T-helper 17 cell (primary cell): ENCODE data around the gene CCDC85A. TPM values are rescaled to one million over a fixed set of nuclear protein-coding genes. Genes with fewer than 3 reads are reported as not detected.

Source experiments
- ATAC-seq: fragments of 150-1000 bp; cut with Tn5 transposase; 2 replicates; pipeline ENCODE4 v1.10.0; 2021; ENCODE audit warnings: mild to moderate bottlenecking, moderate library complexity
- DNase-seq, 3 donors: peaks; one replicate each; pipeline versions ENCODE4 v3.0.0 to v3.0.0-alpha.2; 2020 to 2021
- H3K9me3 ChIP-seq: one replicate; pipeline ENCODE4 v1.7.0; 2013; ENCODE audit warnings: low read length, mild to moderate bottlenecking; ENCODE audit not compliant: control insufficient read depth, poor library complexity, severe bottlenecking
- H3K27ac Mint-ChIP-seq: one replicate; pipeline ENCODE4 v1.8.0; 2022; ENCODE audit warnings: mild to moderate bottlenecking, moderate library complexity, mixed read lengths
- H3K27me3 Mint-ChIP-seq: one replicate; pipeline ENCODE4 v1.8.0; 2022; ENCODE audit warnings: mixed read lengths
- H3K36me3 Mint-ChIP-seq: one replicate; pipeline ENCODE4 v1.8.0; 2022; ENCODE audit warnings: low read depth, mixed read lengths
- H3K4me1 Mint-ChIP-seq: one replicate; pipeline ENCODE4 v1.8.0; 2022; ENCODE audit warnings: mild to moderate bottlenecking, mixed read lengths
- H3K4me3 Mint-ChIP-seq: one replicate; pipeline ENCODE4 v1.8.0; 2022; ENCODE audit warnings: mild to moderate bottlenecking, moderate library complexity, mixed read lengths
- total RNA-seq, 4 donors: library from RNA in 2 of 4; stranded (reverse) in 2 of 4; gene quantifications; one replicate each; pipeline ENCODE4 v1.2.3 and lab custom pipeline; 2022 to 2026

CCDC85A gene
- total RNA-seq, 2 donors from 2014 or later, result not detected

DNA sequence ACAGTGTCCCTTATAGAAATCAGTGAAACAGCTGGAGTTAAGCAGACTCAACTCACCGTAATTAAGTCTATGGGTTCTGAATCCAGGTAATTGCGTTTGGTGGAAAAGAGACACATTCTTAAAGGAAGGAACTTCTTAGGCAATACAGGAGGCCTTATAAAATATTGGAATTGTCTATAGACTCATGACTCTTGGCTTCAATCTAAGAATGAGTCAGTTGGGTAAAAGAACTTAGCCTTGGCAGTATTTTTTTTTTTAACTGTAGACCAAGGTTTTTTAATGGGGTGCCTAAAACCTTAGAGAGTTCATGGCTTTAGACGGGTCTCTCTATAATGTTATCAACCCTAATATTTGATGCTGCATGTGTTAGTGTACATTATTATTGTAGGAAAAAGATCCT lies 47.6 kb downstream of the CCDC85A start:
- no peaks in the 10 kb centered on the region for H3K4me1 Mint-ChIP-seq
- DNase-seq (no peak), ATAC-seq (no peak)
- H3K4me3 Mint-ChIP-seq, result no peak overlapping the region
- H3K27ac Mint-ChIP-seq, result no peak overlapping the region
- no peaks in the 10 kb centered on the region for H3K9me3 ChIP-seq
- H3K36me3 Mint-ChIP-seq, result no peaks in the 10 kb centered on the region
- no peaks in the 10 kb centered on the region for H3K27me3 Mint-ChIP-seq

DNA sequence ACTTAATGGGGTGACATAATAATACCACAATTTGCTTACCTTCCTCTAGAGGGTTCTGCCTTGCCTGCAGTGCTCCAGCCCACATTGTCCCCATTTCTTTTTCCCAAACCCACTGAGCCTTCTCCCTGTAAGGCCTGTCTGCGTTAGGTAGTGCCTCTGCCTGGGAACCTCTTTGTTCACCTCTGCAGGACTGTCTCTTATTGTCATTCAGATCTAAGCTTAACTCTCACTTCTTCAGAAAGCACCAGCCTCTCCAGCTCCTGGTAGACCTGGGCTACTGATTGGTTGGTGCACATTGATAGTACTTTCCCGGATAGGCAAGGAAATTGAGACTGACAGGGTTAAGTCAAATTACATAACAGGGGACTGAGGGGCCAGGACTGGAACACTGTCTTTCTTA lies 49.1 kb downstream of the CCDC85A start:
- Mint-ChIP-seq H3K36me3 (no peaks in the 10 kb centered on the region), H3K4me1 (no peaks in the 10 kb centered on the region), H3K27me3 (no peaks in the 10 kb centered on the region), H3K27ac (no peak overlapping the region), H3K4me3 (no peak overlapping the region)
- no peak for ATAC-seq
- no peaks in the 10 kb centered on the region for H3K9me3 ChIP-seq
- DNase-seq, result no peak

DNA sequence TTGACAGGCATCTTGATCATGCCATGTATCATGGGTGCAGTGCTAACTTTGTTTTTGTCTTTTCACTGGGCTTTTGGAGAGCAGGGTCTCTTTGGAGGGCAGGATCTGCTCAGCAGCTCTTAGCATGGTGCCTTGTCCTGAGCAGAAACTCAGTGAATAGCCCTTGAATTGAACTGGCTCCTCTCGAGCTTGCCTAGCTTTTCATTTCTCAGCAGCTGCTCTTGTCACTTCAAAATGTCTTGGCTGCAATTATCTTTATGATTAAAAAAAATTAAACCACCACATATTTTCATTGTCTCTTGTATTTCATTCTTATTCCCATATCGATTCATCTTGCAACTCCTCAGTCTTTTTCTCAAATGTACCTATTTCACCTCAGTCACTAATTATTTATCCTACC lies 50.5 kb downstream of the CCDC85A start:
- Mint-ChIP-seq H3K36me3 (no peaks in the 10 kb centered on the region), H3K4me1 (no peaks in the 10 kb centered on the region), H3K27ac (no peak overlapping the region), H3K4me3 (no peak overlapping the region), H3K27me3 (no peaks in the 10 kb centered on the region)
- DNase-seq (no peak), ATAC-seq (no peak)
- no peaks in the 10 kb centered on the region for H3K9me3 ChIP-seq

DNA sequence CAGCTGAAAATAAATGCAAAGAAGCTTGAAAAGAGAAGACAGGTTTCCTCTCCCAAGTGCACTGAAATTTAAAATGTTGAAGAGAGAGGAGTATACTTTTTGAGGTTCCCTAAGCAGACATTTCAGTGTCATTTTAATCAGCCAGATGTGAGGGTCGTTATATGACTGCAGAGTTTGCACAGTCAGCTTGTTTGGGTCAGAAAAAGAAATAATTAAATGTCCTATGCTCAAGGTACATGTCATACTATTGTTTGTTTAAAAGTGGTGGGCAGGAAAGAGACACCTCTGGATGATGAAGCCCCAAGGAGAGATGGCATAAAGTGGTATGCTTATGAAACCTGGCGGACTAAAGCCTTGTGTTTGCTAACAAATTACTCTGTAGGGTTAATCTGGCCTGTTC lies 55.2 kb downstream of the CCDC85A start:
- ATAC-seq (no peak), DNase-seq (no peak)
- Mint-ChIP-seq H3K4me3 (no peak overlapping the region), H3K27ac (no peak overlapping the region), H3K36me3 (no peaks in the 10 kb centered on the region), H3K27me3 (no peaks in the 10 kb centered on the region), H3K4me1 (no peaks in the 10 kb centered on the region)
- no peaks in the 10 kb centered on the region for H3K9me3 ChIP-seq

DNA sequence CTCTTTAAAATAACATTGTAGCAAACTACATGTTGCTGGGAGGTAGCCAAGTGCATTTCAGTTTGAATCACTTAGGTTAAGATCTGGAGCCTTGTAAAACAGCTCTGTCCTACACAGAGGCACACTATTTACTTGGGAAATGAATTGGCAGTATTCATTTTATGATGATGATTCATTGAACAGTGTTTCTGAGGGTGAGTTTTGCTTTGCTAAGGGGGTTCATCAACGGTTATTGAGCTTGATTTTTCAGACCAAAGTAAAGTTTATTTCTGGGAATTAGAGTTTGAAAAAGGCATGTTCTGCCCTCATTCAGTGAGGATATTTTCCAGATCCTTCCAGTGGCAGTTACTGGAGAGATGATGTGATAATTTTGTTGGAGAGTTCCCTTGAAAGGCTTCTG lies 55.6 kb downstream of the CCDC85A start:
- ATAC-seq (no peak), DNase-seq (no peak)
- no peak overlapping the region for H3K27ac Mint-ChIP-seq
- H3K9me3 ChIP-seq, result no peaks in the 10 kb centered on the region
- H3K27me3 Mint-ChIP-seq, result no peaks in the 10 kb centered on the region
- no peak overlapping the region for H3K4me3 Mint-ChIP-seq
- H3K4me1 Mint-ChIP-seq, result no peaks in the 10 kb centered on the region
- H3K36me3 Mint-ChIP-seq, result no peaks in the 10 kb centered on the region

DNA sequence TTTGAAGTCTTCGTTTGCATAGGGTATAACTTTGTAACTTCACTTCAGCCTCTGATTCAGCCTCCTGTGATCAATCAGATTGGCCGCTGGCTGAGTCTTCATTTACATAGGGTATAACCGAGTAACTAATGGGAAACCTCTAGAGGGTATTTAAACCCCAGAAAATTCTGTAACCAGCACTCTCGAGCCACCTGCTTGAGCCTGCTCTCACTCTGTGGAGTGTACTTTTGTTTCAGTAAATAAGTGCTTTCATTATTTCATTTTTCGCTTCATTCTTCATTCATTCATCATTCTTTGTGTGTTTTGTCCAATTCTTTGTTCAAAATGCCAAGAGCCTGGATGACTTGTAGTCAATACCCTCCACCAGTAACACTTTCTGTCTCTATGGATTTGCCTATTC lies 56.4 kb downstream of the CCDC85A start:
- ATAC-seq (no peak), DNase-seq (no peak)
- Mint-ChIP-seq H3K27me3 (no peaks in the 10 kb centered on the region), H3K27ac (no peak overlapping the region), H3K4me3 (no peak overlapping the region), H3K36me3 (no peaks in the 10 kb centered on the region), H3K4me1 (no peaks in the 10 kb centered on the region)
- no peaks in the 10 kb centered on the region for H3K9me3 ChIP-seq

DNA sequence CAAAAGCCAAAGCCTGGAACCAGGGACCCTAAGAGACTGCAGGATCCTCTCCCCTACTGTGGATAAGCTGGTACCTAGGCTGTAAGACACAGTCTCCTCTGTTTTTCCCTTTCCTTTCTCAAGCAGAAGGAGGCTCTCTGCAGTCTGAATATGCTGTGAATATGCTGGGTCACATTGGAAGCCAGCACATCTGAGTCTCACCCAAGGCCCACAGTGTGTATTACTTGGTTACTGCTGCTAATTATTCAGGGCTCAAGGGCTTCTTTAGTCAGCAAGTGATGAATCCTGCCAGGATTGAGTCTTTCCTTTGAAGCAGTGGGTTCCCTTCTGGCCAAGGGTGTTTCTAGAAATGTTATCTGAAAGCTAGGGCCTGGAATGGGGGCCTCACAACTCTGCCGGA lies 60.7 kb downstream of the CCDC85A start:
- H3K27me3 Mint-ChIP-seq, result no peaks in the 10 kb centered on the region
- H3K4me1 Mint-ChIP-seq, result no peaks in the 10 kb centered on the region

DNA sequence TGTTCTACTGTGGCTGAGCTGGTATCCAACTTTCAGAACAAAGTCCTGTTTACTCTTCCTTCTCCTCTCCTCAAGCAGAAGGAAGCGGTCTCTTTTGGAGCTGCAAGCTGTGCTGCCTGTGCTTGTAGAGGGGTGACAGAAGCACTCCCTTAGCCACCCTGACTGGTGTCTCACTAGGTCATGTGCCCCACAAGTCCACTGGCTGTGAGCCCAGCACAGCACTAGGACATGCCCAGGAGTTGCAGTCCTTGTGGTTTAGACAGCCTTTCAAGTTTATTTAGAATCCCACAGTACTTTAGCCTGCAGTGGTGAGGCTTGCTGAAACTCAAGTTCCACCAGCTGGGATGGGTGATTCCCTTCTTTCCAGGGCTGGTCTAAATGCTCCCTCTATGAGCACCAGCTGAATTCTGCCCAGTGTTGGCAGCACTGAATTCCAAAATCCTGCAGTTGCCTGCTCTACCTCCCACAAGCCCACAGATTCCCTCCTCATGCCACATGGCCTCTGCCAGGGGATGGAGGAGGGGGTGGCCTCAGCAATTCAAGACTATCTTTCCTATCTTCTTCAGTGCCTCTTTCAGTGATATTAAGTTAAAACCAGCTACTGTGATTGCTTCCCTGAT lies 61.2 kb downstream of the CCDC85A start:
- Mint-ChIP-seq H3K4me1 (no peaks in the 10 kb centered on the region), H3K27me3 (no peaks in the 10 kb centered on the region)
- ATAC-seq, result no peak

More for the DNA sequence above, 60.7 kb downstream of the CCDC85A start:
- ATAC-seq (no peak), DNase-seq (no peak)
- Mint-ChIP-seq H3K36me3 (no peaks in the 10 kb centered on the region), H3K27ac (no peak overlapping the region), H3K4me3 (no peak overlapping the region)
- no peaks in the 10 kb centered on the region for H3K9me3 ChIP-seq

DNA sequence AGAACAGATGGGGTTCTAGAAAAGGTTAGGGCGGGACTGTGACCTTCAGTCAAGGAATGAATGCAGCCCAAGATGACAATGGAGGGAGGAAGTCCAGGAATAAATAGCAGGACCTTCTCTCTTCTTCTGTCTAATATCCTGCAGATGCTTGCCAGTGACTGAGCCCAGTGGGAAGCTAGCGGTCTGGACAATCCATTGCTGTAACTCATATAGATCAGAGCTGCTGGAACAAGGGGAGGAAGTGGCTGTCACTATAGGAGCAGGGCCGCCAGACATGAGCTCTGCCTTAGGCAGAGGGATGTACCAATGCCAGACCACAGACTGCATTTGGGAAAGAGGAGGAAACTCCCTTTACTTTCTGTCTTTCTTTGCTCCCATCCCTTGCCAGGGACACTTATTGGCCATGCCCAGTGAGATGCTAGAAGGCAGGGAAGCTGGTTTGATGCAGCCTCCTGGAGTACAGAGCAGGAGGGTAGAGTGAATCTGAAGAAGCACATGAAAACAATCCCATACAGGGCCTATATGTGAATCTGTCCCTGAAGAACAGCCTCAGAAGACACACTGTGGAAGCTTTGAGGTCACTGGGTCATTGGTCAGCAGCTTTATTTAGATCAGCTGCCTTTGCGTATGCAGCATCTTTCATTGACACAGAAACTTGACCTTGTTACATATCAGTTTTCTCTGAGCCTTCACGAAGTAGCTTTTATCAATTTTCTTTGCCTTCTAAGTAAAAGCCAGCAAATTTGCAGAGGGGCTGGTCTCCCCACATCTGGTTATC lies 65.4 kb downstream of the CCDC85A start:
- no peaks in the 10 kb centered on the region for H3K9me3 ChIP-seq
- ATAC-seq (no peak), DNase-seq (no peak)
- no peak overlapping the region for H3K4me3 Mint-ChIP-seq
- H3K4me1 Mint-ChIP-seq, result no peaks in the 10 kb centered on the region
- H3K36me3 Mint-ChIP-seq, result no peaks in the 10 kb centered on the region
- H3K27ac Mint-ChIP-seq, result no peak overlapping the region
- H3K27me3 Mint-ChIP-seq, result no peaks in the 10 kb centered on the region

More for the DNA sequence above, 61.2 kb downstream of the CCDC85A start:
- Mint-ChIP-seq H3K27ac (no peak overlapping the region), H3K4me3 (no peak overlapping the region), H3K36me3 (no peaks in the 10 kb centered on the region)
- no peak for DNase-seq
- no peaks in the 10 kb centered on the region for H3K9me3 ChIP-seq

DNA sequence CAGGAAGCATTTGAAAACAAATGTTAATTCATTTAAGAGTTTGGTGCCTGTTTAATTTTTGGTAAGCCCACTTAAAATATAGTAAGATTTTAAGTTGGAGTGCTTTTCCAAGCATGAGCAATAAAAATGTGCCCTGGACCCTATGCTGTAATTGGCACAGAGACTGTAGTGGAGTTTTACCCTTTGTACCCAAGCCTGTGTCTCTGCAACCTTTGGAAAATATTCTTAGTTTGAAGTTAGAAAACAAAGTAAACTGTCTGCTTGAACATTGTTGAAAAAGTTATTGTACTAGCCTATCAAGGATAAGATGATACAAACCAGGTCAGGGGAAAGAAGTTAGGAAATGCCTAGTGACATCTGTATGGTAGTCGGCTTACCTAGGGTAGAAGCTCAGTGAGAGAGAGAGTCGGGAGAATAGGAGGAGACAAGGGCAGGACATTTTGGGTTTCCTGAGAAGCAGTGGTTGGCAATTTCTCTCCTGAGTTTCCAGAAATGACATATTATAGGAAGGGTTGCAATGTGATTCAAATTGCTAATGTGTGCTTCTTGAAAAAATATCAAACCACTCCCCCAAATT lies 66.5 kb downstream of the CCDC85A start:
- no peak for ATAC-seq
- no peak for DNase-seq
- no peaks in the 10 kb centered on the region for H3K9me3 ChIP-seq
- Mint-ChIP-seq H3K27me3 (no peaks in the 10 kb centered on the region), H3K4me3 (no peak overlapping the region), H3K4me1 (no peaks in the 10 kb centered on the region), H3K36me3 (no peaks in the 10 kb centered on the region), H3K27ac (no peak overlapping the region)

DNA sequence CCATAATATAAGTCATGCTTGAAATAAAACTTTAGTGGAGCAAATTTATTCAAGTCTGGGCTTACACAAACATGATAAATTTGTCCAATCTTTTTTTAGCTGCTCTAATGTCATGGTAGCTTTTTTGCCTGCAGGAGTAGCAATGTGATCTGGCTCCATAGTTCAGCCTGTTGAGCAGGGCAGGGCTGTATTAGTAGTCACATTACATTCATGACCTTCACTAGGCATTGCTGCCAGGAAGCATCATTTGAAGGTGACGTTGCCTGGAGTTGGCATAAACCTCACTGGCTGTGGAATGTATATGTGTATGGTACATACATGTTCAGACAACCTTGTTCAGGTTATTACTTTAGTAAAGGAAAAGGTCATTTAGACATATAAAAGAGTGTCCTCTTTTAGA lies 76.6 kb downstream of the CCDC85A start:
- ATAC-seq (no peak), DNase-seq (no peak)
- H3K27me3 Mint-ChIP-seq, result no peaks in the 10 kb centered on the region
- no peak overlapping the region for H3K4me3 Mint-ChIP-seq
- H3K36me3 Mint-ChIP-seq, result no peaks in the 10 kb centered on the region
- H3K27ac Mint-ChIP-seq, result no peak overlapping the region
- no peaks in the 10 kb centered on the region for H3K4me1 Mint-ChIP-seq
- H3K9me3 ChIP-seq, result no peaks in the 10 kb centered on the region

DNA sequence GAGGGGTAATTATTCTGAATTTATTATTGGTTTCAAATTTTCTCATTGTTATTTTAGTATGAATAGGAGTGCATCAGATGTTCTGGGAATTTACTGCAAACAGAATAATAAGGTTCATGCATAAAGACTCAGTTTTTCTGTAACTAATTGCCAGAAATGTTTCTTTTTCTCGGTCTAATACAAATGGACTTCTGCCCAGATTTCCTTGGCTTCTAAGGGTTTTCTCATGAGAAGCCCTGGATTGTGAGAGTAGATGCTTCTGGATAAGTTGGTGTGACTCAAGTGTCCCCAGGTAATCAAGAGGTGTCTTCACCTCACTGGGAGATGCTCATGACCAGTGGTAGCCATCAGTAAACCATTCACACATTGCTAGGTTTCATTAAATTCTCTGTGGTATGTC lies 78.5 kb downstream of the CCDC85A start:
- no peak for DNase-seq
- ATAC-seq, result no peak
- H3K27ac Mint-ChIP-seq, result no peak overlapping the region
- no peaks in the 10 kb centered on the region for H3K4me1 Mint-ChIP-seq
- no peaks in the 10 kb centered on the region for H3K36me3 Mint-ChIP-seq
- H3K4me3 Mint-ChIP-seq, result no peak overlapping the region
- H3K9me3 ChIP-seq, result no peaks in the 10 kb centered on the region
- H3K27me3 Mint-ChIP-seq, result no peaks in the 10 kb centered on the region

DNA sequence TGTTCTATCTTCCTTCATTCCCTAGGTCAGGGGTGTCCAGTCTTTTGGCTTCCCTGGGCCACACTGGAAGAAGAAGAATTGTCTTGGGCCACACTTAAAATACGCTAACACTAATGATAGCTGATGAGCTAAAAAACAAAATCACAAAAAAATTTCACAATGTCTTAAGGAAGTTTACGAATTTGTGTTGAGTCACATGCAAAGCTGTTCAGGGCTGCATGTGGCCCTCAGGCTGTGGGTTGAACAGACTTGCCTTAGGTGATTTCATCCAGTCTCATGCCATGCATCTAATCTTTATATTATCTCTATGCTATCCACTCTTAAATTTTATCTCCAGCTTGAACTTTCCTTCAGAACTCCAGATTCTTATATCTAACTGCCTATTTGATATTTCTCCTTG lies 80.1 kb downstream of the CCDC85A start:
- Mint-ChIP-seq H3K4me1 (no peaks in the 10 kb centered on the region), H3K36me3 (no peaks in the 10 kb centered on the region), H3K27me3 (no peaks in the 10 kb centered on the region), H3K4me3 (no peak overlapping the region), H3K27ac (no peak overlapping the region)
- no peaks in the 10 kb centered on the region for H3K9me3 ChIP-seq
- ATAC-seq, result no peak
- DNase-seq, result no peak
